Gastroesophageal sphincter (tissue), 3 donors: ENCODE results near the gene MINDY3.

ENCODE experiments used
- EP300 ChIP-seq: sonication (generic); formaldehyde crosslinking; IDR thresholded peaks from one replicate; pipeline ENCODE4 v1.6.1; 2017; ENCODE audit warnings: antibody characterized with exemption, mild to moderate bottlenecking
- POLR2A ChIP-seq, 2 donors: fragments of 450-650 bp; IDR thresholded peaks; one replicate each; pipeline ENCODE4 v1.6.1; 2017; ENCODE audit warnings: antibody characterized with exemption in 2 of 2, mild to moderate bottlenecking in 2 of 2, moderate library complexity in 1 of 2
- TF ChIP-seq, protein P1 (sequence below), 4 experiments: fragments of 200-600 bp in 2 of 4; fragments of 450-650 bp in 2 of 4; sonication (generic) in 1 of 4; IDR thresholded peaks; one replicate each; pipeline ENCODE4 v1.5.1; 2017 to 2019; ENCODE audit warnings: antibody characterized with exemption in 4 of 4, mild to moderate bottlenecking in 2 of 4, moderate library complexity in 2 of 4

DNA sequence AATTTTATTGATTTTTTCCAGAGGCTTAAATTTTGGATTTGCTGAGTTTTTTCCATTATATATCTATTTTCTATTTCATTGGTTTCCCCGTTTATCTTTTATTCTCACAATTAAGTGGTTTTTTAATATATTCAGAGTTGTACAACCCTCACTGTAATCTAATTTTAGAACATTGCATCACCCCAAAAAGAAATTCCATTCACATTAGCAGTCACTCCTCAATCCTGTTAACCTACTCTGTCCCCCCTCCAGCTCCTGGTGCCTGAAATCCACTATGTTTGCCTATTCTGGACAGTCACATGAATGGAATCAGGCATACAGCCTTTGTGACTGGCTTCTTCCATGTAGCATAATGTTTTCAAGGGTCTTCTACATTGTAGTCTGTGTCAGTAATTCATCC, 84.8 kb downstream of the MINDY3 start:
- TF ChIP-seq, protein P1, sequence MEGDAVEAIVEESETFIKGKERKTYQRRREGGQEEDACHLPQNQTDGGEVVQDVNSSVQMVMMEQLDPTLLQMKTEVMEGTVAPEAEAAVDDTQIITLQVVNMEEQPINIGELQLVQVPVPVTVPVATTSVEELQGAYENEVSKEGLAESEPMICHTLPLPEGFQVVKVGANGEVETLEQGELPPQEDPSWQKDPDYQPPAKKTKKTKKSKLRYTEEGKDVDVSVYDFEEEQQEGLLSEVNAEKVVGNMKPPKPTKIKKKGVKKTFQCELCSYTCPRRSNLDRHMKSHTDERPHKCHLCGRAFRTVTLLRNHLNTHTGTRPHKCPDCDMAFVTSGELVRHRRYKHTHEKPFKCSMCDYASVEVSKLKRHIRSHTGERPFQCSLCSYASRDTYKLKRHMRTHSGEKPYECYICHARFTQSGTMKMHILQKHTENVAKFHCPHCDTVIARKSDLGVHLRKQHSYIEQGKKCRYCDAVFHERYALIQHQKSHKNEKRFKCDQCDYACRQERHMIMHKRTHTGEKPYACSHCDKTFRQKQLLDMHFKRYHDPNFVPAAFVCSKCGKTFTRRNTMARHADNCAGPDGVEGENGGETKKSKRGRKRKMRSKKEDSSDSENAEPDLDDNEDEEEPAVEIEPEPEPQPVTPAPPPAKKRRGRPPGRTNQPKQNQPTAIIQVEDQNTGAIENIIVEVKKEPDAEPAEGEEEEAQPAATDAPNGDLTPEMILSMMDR (IDR thresholded peaks at IDR 0.05), result no peak
- TF ChIP-seq POLR2A (IDR thresholded peaks at IDR 0.05) (no peak), EP300 (no peak)
